ENCODE measurements around the gene RASD1. TPM values are rescaled to one million over a fixed set of nuclear protein-coding genes. Genes with fewer than 3 reads are reported as not detected.

RASD1 gene
- total and polyA plus RNA-seq, 11 donors = 1.5 to 79.2 (median 17.5) TPM

- DNase-seq = no peak
These were observed 4.9 kb upstream of the RASD1 start for GRCh38 chr17:17500999-17501605.

DNA sequence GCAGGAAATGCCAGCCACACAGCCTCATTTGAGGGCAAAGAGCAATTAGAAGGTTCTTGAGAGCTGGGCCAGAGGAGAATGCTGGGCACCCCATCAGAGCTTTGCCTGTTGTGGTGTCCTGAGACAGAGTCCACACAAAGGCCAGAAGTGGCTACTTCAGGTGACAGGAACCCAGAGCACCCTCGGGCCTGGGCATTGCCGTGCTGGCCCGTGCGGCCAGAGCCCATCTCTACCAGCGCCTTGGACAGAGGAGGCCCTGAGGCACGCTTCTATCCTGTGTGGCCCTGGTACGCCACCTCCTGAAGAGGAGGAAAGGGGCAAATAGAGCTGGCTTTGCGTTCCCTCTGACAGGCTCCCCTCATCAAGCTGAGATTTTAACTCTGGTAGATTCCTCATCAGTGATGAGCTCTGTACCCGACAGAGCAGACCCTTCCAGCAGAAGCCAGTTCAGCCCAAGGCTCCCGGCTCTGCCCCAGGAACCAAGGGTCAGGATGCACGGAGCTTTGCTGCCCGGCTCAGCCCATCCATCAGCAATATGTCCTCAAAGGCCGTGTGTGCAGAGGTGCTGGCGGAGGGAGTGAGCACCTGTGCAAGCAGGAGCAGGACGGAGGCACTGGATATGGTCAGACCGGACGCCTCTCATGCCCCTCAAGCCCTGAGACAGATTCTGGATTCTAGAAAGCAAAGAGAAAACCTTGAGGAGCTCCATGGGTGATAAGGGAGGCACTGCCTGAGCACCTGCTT lies 3.4 kb upstream of the RASD1 start:
- ATAC-seq (no peak), DNase-seq (peak in 1 of 5 donors; percentile 14)
- H3K36me3 ChIP-seq = no peaks in the 10 kb centered on the region
- intact Hi-C loops (cut with DNase I) = loop anchor here in 8 of 10 donors (2.0 to 10.0 kb wide), 8 partner anchors 53 to 145 kb away; no protein-coding TSS in a partner anchor
- no peak for TF ChIP-seq CTCF (IDR thresholded peaks at IDR 0.05)
- no peak for TF ChIP-seq POLR2A (IDR thresholded peaks at IDR 0.05)
- 86 to 90% (median 88%) methylated on average over 8 to 17 of the region's 17 CpGs for WGBS, 4 donors
- no peak overlapping the region for H3K27ac ChIP-seq
- H3K9me3 ChIP-seq = no peaks in the 10 kb centered on the region
- no peak overlapping the region for H3K4me3 ChIP-seq
- H3K27me3 ChIP-seq = peaks cover 0 to 7% (median 0%) of the 10 kb centered on the region in 9 donors
- peaks cover 0 to 28% (median 17%) of the 10 kb centered on the region in 12 donors for H3K4me1 ChIP-seq

More at GRCh38 chr17:17500999-17501605, 4.9 kb upstream of the RASD1 start:
- intact Hi-C loops (cut with DNase I) = no loop called here
- no peak for ATAC-seq
- peaks cover 0 to 13% (median 4%) of the 10 kb centered on the region in 12 donors for H3K4me1 ChIP-seq
- no peak overlapping the region for H3K4me3 ChIP-seq
- no peaks in the 10 kb centered on the region for H3K36me3 ChIP-seq
- no peaks in the 10 kb centered on the region for H3K27me3 ChIP-seq
- no peaks in the 10 kb centered on the region for H3K9me3 ChIP-seq
- TF ChIP-seq CTCF (IDR thresholded peaks at IDR 0.05) = peak in 1 of 12 donors; percentile 13
- no peak for TF ChIP-seq POLR2A (IDR thresholded peaks at IDR 0.05)
- 59 to 76% (median 71%) methylated on average over 14 of the region's 14 CpGs for WGBS, 4 donors
- no peak overlapping the region for H3K27ac ChIP-seq

GRCh38 chr17:17498606-17499301 lies 2.6 kb upstream of the RASD1 start:
- DNase-seq = peak in 2 of 5 donors; percentile 12 to 30

More at GRCh38 chr17:17498606-17499301, 2.6 kb upstream of the RASD1 start:
- H3K27ac ChIP-seq = no peak overlapping the region
- intact Hi-C loops (cut with DNase I) = loop anchor here in 8 of 10 donors (2.0 to 10.0 kb wide), 8 partner anchors 54 to 146 kb away; no protein-coding TSS in a partner anchor
- no peak overlapping the region for H3K4me3 ChIP-seq
- TF ChIP-seq CTCF (IDR thresholded peaks at IDR 0.05) = no peak
- no peak for TF ChIP-seq POLR2A (IDR thresholded peaks at IDR 0.05)
- 89 to 92% (median 91%) methylated on average over 15 to 16 of the region's 16 CpGs for WGBS, 4 donors
- ATAC-seq = no peak
- H3K27me3 ChIP-seq = peaks cover 0 to 7% (median 0%) of the 10 kb centered on the region in 9 donors
- no peaks in the 10 kb centered on the region for H3K9me3 ChIP-seq
- H3K36me3 ChIP-seq = no peaks in the 10 kb centered on the region
- peaks cover 0 to 32% (median 20%) of the 10 kb centered on the region in 12 donors for H3K4me1 ChIP-seq
